LNCaP clone FGC (cell line): ENCODE data around the gene CATSPER1.

Source experiments
- DNase-seq: peaks from one replicate; pipeline ENCODE4 v3.0.0-alpha.2; 2011; ENCODE audit warnings: low read depth
- H3K4me3 ChIP-seq: 2 replicates; pipeline ENCODE4 v1.5.1; 2011; ENCODE audit warnings: mild to moderate bottlenecking, low read depth, low read length, control low read depth
- CTCF ChIP-seq: IDR thresholded peaks from 2 replicates; pipeline ENCODE4 v1.5.1; 2012; ENCODE audit warnings: mild to moderate bottlenecking; ENCODE audit not compliant: control insufficient read depth, insufficient read depth; ENCODE audit errors: extremely low read depth

Gene CATSPER1

GRCh38 chr11:65967329-65967934 lies 58.8 kb downstream of the CATSPER1 start:
- DNase-seq: no peak
- TF ChIP-seq CTCF: no peak
- H3K4me3 ChIP-seq: no peak overlapping the region
